Large intestine (tissue), 3 donors: ENCODE results near the gene WSB1. TPM values are rescaled to one million over a fixed set of nuclear protein-coding genes. Genes with fewer than 3 reads are reported as not detected.

Source experiments
- DNase-seq, 2 donors: peaks; one replicate each; pipeline versions ENCODE4 v3.0.0 to v3.0.0-alpha.2; 2013
- H3K27ac ChIP-seq: one replicate; pipeline ENCODE4 v1.5.1; 2013; ENCODE audit warnings: low read length
- H3K27me3 ChIP-seq: 2 replicates; pipeline ENCODE4 v1.6.1; 2013; ENCODE audit warnings: low read length; ENCODE audit not compliant: control insufficient read depth, insufficient read depth
- H3K36me3 ChIP-seq: 2 replicates; pipeline ENCODE4 v1.6.1; 2013; ENCODE audit warnings: low read length; ENCODE audit not compliant: control insufficient read depth, insufficient read depth
- H3K4me1 ChIP-seq: one replicate; pipeline ENCODE4 v1.6.1; 2013; ENCODE audit warnings: low read length; ENCODE audit not compliant: control insufficient read depth, insufficient read depth
- H3K4me3 ChIP-seq: one replicate; pipeline ENCODE4 v1.5.1; 2013; ENCODE audit warnings: low read length
- H3K9me3 ChIP-seq: one replicate; pipeline ENCODE4 v1.6.1; 2013; ENCODE audit warnings: mild to moderate bottlenecking, low read depth, low read length, moderate library complexity; ENCODE audit not compliant: control insufficient read depth
- WGBS: methylation state at CpG from one replicate; pipeline ENCODE4 v1.1.5; 2013; ENCODE audit warnings: low lambda C conversion rate; ENCODE audit not compliant: insufficient coverage; 5-methylcytosine and 5-hydroxymethylcytosine counted together
- polyA plus RNA-seq: library from polyadenylated mRNA; unstranded; fragments of 120-200 nt; gene quantifications from one replicate; pipeline ENCODE4 v1.2.1, GENCODE V29; 2013

The WSB1 gene
- polyA plus RNA-seq, 1 donor, result 230 TPM

DNA sequence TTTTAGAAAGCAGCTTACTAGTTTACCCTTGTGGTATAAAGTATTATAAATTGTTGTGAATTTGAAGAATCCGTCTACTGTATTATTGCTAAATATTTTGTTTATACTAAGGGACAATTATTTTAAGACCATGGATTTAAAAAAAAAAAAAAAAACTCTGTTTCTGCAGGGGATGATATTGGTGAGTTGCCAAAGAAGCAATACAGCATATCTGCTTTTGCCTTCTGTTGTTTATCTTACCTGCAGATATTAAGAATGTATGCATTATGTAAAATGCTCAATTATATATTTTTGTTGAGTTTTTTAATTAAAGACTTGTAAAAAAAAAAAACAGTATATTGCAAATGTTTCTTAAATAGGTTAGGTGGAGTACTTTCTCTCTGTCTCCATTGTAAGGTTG, 19.4 kb downstream of the WSB1 start:
- no peaks in the 10 kb centered on the region for H3K9me3 ChIP-seq
- peaks cover 11% of the 10 kb centered on the region for H3K4me1 ChIP-seq
- no peak overlapping the region for H3K27ac ChIP-seq
- H3K27me3 ChIP-seq, result no peaks in the 10 kb centered on the region
- no peak overlapping the region for H3K4me3 ChIP-seq
- DNase-seq, result no peak
- peaks cover 78% of the 10 kb centered on the region for H3K36me3 ChIP-seq
- WGBS, result 86% methylated on average over 1 of the region's 1 CpG

DNA sequence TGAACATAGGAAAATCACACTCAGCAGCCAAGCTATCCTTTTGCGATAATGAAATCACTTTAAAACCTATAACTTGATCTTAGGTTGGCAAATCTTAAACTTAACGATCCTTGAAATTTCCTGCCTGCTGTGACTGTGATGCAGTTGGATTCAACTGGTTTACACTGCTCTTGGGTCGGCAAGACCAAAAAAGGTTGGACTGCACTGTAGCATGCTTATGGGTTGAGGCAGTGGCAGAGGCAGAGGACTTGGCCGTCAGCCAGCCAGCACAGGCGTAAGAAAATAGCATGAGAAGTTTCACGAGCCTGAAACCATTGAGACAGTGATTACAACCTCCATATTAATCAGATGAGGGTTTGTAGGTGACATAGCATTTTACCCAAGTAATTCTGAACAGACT, 21.4 kb downstream of the WSB1 start:
- no peak overlapping the region for H3K4me3 ChIP-seq
- H3K27ac ChIP-seq, result peak overlapping the region; percentile 75
- no CpG with 5 or more reads among the region's 6 CpGs for WGBS
- peak; percentile 63 to 79 for DNase-seq
- no peaks in the 10 kb centered on the region for H3K9me3 ChIP-seq
- H3K36me3 ChIP-seq, result peaks cover 73% of the 10 kb centered on the region
- no peaks in the 10 kb centered on the region for H3K27me3 ChIP-seq
- peaks cover 11% of the 10 kb centered on the region for H3K4me1 ChIP-seq

DNA sequence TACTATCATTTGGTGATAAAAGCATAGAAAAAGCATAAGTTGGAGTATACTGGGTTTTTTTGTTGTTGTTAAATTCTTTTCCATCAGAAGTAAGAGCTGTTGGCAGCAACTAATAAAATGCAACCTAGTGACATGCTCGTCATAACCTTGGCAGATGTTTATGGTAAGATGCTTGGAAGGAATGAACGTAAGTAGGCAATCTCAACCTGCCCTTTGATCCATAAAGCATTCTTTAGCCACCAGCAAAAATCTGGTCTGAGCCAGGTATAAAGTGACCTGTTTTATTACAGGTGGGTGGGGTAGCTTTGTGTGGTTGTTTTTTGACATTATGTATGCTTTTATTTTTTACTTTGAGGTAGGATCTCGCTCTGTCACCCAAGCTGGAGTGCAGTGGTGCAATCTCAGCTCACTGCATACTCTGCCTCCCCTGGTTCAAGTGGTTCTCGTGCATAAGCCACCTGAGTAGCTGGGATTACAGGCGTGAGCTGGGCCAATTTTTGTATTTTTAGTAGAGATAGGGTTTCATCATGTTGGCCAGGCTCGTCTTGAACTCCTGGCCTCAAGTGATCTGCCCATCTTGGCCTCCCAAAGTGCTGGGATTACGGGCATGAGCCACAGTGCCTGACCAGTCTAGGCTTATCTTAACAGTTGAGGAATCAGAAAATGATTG, 22.0 kb downstream of the WSB1 start:
- Histone ChIP-seq H3K27me3 (no peaks in the 10 kb centered on the region), H3K36me3 (peaks cover 67% of the 10 kb centered on the region), H3K9me3 (no peaks in the 10 kb centered on the region), H3K4me3 (no peak overlapping the region), H3K27ac (peak overlapping the region; percentile 75), H3K4me1 (peaks cover 11% of the 10 kb centered on the region)
- DNase-seq, result peak; percentile 82 to 90
- no CpG with 5 or more reads among the region's 7 CpGs for WGBS

DNA sequence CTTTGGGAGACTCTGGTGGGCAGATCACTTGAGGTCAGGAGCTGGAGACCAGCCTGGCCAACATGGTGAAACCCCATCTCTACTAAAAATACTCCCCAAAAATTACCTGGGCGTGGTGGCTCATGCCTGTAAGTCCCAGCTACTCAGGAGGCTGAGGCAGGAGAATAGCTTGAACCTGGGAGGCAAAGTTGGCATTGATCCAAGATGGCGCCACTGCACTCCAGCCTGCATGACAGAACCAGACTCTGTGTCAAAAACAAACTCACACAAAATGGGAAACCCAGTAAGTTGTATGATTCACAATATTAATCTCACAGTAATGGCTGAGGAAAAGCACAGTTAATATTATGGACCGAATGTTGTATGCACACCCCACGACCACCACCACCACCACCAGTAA, 24.3 kb downstream of the WSB1 start:
- Histone ChIP-seq H3K27me3 (no peaks in the 10 kb centered on the region), H3K36me3 (peaks cover 48% of the 10 kb centered on the region), H3K9me3 (no peaks in the 10 kb centered on the region), H3K27ac (no peak overlapping the region), H3K4me1 (peaks cover 20% of the 10 kb centered on the region), H3K4me3 (no peak overlapping the region)
- no peak for DNase-seq
- WGBS, result no CpG with 5 or more reads among the region's 4 CpGs

DNA sequence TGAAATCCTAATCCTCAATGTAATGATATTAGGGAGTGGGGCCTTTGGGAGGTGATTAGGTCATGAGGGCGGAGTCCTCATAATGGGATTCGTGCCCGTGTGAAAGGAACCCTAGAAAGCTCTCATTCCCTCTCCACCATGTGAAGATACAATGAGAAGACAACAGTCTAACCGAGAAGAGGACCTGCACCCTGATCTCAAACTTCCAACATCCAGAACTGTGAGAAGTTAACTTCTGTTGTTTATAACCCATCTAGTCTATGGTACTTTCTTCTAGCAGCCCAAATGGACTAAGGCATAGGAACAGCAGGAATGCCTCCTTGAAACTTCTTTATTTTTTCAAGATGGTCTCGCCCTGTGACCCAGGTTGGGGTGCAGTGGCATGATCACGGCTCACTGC, 24.7 kb downstream of the WSB1 start:
- Histone ChIP-seq H3K9me3 (no peaks in the 10 kb centered on the region), H3K36me3 (peaks cover 44% of the 10 kb centered on the region), H3K27ac (no peak overlapping the region), H3K4me1 (peaks cover 24% of the 10 kb centered on the region), H3K4me3 (no peak overlapping the region), H3K27me3 (no peaks in the 10 kb centered on the region)
- no CpG with 5 or more reads among the region's 6 CpGs for WGBS
- DNase-seq, result no peak

DNA sequence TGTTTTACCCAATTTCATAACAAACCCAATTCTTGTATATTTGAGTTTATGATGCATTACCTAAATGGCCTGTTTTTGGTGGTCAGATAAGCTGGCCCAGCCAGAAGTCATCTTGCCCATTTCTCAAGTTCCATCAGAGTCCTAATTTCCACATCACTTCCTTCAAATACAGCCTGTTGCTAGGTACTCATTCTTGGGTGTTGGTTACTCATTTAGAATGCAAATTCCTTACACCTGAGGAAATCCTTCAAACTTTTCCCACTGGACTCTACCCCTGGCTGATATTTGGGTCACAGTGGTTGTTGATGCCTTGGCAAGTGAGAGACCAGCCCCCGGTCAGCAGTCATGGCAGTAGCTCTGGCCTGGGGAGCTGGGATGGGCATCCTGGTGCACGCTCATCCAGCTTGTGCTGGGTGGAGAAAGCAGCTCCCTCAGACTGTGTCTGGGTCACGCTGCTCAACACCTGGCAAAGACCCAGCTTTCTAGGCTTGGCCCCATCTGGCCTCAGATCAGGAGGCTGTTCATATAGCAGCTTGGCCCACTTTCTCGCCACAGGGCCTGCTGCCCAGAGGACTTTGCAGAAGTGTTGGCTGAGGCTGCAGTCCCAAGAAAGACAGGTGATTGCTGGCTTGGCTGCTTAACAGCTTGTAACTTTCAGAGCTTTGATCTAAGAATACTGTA, 25.8 kb downstream of the WSB1 start:
- Histone ChIP-seq H3K27ac (no peak overlapping the region), H3K27me3 (no peaks in the 10 kb centered on the region), H3K36me3 (peaks cover 34% of the 10 kb centered on the region), H3K9me3 (no peaks in the 10 kb centered on the region), H3K4me3 (no peak overlapping the region), H3K4me1 (peaks cover 31% of the 10 kb centered on the region)
- WGBS, result no CpG with 5 or more reads among the region's 4 CpGs
- DNase-seq, result peak; percentile 29 to 51

DNA sequence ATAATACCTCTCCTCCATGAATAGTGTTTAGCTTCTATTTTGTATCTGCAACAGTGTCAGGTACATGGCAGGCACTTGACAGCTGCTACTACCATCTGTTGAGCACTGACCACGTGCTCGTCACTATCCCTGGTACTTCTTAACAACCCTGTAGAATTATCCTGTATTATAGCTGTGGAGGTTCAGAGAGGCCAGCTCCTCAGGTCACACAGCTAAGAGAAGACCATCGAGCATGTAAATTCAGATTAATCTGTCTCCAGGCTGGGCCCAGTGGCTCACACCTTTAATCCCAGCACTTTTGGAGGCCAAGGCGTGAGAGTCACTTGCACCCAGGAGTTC, 26.3 kb downstream of the WSB1 start:
- no peak overlapping the region for H3K27ac ChIP-seq
- H3K9me3 ChIP-seq, result no peaks in the 10 kb centered on the region
- WGBS, result no CpG with 5 or more reads among the region's 4 CpGs
- peaks cover 28% of the 10 kb centered on the region for H3K4me1 ChIP-seq
- no peak overlapping the region for H3K4me3 ChIP-seq
- no peaks in the 10 kb centered on the region for H3K27me3 ChIP-seq
- no peak for DNase-seq
- peaks cover 29% of the 10 kb centered on the region for H3K36me3 ChIP-seq

DNA sequence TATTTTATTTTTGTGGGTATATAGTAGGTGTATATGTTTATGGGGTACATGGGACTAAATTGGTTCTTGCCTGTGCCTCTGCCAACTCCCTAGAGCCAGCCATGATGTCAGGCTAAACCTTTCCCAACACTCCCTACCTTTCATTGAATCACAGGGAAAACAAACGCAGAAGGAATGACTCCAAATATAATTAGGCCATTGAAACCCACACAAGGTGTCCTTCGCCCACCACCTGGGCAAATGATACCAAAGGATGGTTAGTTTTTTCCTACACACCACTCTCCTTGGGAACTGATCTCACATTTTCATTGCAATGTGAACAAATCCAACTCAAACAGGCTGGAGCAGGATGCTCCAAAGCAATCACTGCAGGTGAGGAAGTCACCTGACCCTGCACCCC, 27.5 kb downstream of the WSB1 start:
- H3K9me3 ChIP-seq, result no peaks in the 10 kb centered on the region
- no peaks in the 10 kb centered on the region for H3K27me3 ChIP-seq
- no peak for DNase-seq
- no CpG with 5 or more reads among the region's 2 CpGs for whole genome bisulfite sequencing
- peaks cover 23% of the 10 kb centered on the region for H3K36me3 ChIP-seq
- no peak overlapping the region for H3K4me3 ChIP-seq
- H3K4me1 ChIP-seq, result peaks cover 21% of the 10 kb centered on the region
- H3K27ac ChIP-seq, result no peak overlapping the region

DNA sequence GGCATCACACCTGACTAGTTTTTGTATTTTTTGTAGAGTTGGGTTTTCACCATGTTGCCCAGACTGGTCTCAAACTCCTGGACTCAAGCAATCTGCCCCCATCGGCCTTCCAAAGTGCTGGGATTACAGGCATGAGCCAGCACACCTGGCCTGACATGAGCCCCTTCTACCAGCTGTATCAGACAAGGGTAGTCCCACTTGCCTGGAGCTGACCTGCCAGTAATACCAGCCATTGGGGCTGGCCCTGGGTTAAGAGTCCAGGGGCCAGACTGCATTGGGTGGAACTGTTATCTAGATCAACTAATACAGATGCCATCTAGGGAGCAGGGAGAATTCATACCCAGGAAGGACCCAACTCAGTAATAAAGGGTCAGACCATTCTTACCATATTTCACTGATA, 28.1 kb downstream of the WSB1 start:
- no peak overlapping the region for H3K4me3 ChIP-seq
- peaks cover 16% of the 10 kb centered on the region for H3K36me3 ChIP-seq
- peaks cover 21% of the 10 kb centered on the region for H3K4me1 ChIP-seq
- H3K27me3 ChIP-seq, result no peaks in the 10 kb centered on the region
- DNase-seq, result no peak
- no peak overlapping the region for H3K27ac ChIP-seq
- H3K9me3 ChIP-seq, result no peaks in the 10 kb centered on the region
- no CpG with 5 or more reads among the region's 1 CpG for WGBS

DNA sequence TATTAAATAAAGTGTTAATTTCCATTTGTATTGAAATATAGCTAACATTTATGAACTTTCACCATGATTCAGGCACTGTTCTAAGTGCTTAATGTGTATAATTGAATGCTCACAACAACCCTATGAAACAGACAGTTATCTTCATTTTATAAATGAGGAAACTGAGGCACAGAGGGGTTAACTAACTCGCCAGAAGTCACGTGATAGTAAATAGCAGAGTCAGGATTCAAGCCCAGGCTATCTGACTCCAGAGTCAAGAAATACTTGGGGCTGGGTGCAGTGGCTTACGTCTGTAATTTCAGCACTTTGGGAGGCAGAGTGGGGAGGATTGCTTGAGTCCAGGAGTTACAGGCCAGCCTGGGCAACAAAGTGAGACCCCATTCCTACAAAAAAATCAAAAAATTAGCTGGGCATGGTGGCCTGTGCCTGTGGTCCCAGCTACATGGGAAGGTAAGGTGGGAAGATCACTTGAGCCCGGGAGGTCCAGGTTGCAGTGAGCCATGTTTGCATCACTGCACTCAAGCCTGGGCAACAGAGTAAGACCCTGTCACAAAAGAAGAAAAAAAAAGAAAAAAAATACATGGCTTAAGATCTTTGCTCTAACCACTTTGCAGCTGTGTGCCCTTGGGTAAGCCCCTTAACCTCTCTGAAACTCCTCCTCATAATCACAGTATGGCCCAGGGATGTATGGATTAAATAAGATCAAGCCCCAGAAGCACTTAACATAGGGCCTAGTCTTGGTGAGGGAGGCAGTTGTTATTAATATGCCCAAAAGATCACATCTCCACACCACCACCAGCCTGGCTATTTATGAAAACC, 29.0 kb downstream of the WSB1 start:
- peak overlapping the region; percentile 43 for H3K27ac ChIP-seq

More for the DNA sequence above, 29.0 kb downstream of the WSB1 start:
- no peaks in the 10 kb centered on the region for H3K9me3 ChIP-seq
- peaks cover 21% of the 10 kb centered on the region for H3K4me1 ChIP-seq
- DNase-seq, result no peak
- WGBS, result no CpG with 5 or more reads among the region's 4 CpGs
- H3K4me3 ChIP-seq, result no peak overlapping the region
- peaks cover 12% of the 10 kb centered on the region for H3K36me3 ChIP-seq
- H3K27me3 ChIP-seq, result no peaks in the 10 kb centered on the region
